K562 (cell line): ENCODE data around the gene MED13L.

Source experiments
- CHD1 ChIP-seq: fragments of 200-600 bp; sonication (generic); IDR thresholded peaks from one replicate; pipeline ENCODE4 v1.6.1; 2012; ENCODE audit warnings: mild to moderate bottlenecking, moderate library complexity, low read length, inconsistent platforms
- HNRNPUL1 ChIP-seq: fragments of 200-400 bp; formaldehyde crosslinking; IDR thresholded peaks from 2 replicates; pipeline ENCODE4 v1.6.1; 2017; ENCODE audit warnings: low read length
- NFE2 ChIP-seq: IDR thresholded peaks from 2 replicates; pipeline ENCODE4 v1.6.1; 2014; ENCODE audit warnings: antibody characterized with exemption, low read depth
- POLR2AphosphoS5 ChIP-seq: IDR thresholded peaks from 2 replicates; pipeline ENCODE4 v1.6.1; 2011; ENCODE audit warnings: mild to moderate bottlenecking, low read depth, low read length, moderate library complexity; ENCODE audit not compliant: control insufficient read depth, insufficient read depth
- RCOR1 ChIP-seq, 2 experiments: IDR thresholded peaks; 2 replicates each; pipeline ENCODE4 v1.6.1; 2012; ENCODE audit warnings: low read depth in 2 of 2, low read length in 2 of 2, borderline replicate concordance in 1 of 2, improper control_type of control experiment in 1 of 2
- SETDB1 ChIP-seq: IDR thresholded peaks from one replicate; pipeline ENCODE4 v1.6.1; 2012; ENCODE audit warnings: low read length, control low read depth, inconsistent platforms
- SREBF1 ChIP-seq: fragments of 150-350 bp; IDR thresholded peaks from 2 replicates; pipeline ENCODE4 v1.6.1; 2014; ENCODE audit warnings: antibody characterized with exemption, low read depth, low read length, borderline replicate concordance
- TCF7L2 ChIP-seq: fragments of 150-350 bp; IDR thresholded peaks from 2 replicates; pipeline ENCODE4 v1.6.1; 2016; ENCODE audit warnings: low read depth, mild to moderate bottlenecking, low read length, moderate library complexity
- ZNF507 ChIP-seq: conservative IDR thresholded peaks from 2 replicates; pipeline ENCODE4 v1.6.1; 2017; ENCODE audit warnings: missing genetic modification characterization, missing compliant biosample characterization
- ZNF561 ChIP-seq: fragments of 450-650 bp; formaldehyde crosslinking; conservative IDR thresholded peaks from 2 replicates; pipeline ENCODE4 v1.4.0; 2020; ENCODE audit warnings: mild to moderate bottlenecking, moderate library complexity
- TF ChIP-seq, protein P1 (sequence below): fragments of 250-450 bp; sonication (Bioruptor Pico); IDR thresholded peaks from 2 replicates; pipeline ENCODE4 v1.5.0; 2021
- TF ChIP-seq, protein P2 (sequence below), 3 experiments: IDR thresholded peaks in 2 of 3; conservative IDR thresholded peaks in 1 of 3; 2 replicates each; pipeline ENCODE4 v1.5.1; 2011 to 2012; ENCODE audit warnings: low read length in 3 of 3, mild to moderate bottlenecking in 3 of 3, control low read depth in 2 of 3, improper control_type of control experiment in 1 of 3, inconsistent platforms in 1 of 3, low read depth in 1 of 3, mixed read lengths in 1 of 3, moderate library complexity in 1 of 3; ENCODE audit not compliant: insufficient read depth in 2 of 3
- TF ChIP-seq, protein P3 (sequence below): sonication (generic); formaldehyde crosslinking; IDR thresholded peaks from 2 replicates; pipeline ENCODE4 v1.8.0; 2022; ENCODE audit warnings: missing genetic modification reagents, mild to moderate bottlenecking, moderate library complexity, borderline replicate concordance
- TF ChIP-seq, protein P4 (sequence below): fragments of 250-450 bp; sonication (Bioruptor Pico); IDR thresholded peaks from 2 replicates; pipeline ENCODE4 v1.4.0; 2020; ENCODE audit warnings: mild to moderate bottlenecking, moderate library complexity

DNA sequence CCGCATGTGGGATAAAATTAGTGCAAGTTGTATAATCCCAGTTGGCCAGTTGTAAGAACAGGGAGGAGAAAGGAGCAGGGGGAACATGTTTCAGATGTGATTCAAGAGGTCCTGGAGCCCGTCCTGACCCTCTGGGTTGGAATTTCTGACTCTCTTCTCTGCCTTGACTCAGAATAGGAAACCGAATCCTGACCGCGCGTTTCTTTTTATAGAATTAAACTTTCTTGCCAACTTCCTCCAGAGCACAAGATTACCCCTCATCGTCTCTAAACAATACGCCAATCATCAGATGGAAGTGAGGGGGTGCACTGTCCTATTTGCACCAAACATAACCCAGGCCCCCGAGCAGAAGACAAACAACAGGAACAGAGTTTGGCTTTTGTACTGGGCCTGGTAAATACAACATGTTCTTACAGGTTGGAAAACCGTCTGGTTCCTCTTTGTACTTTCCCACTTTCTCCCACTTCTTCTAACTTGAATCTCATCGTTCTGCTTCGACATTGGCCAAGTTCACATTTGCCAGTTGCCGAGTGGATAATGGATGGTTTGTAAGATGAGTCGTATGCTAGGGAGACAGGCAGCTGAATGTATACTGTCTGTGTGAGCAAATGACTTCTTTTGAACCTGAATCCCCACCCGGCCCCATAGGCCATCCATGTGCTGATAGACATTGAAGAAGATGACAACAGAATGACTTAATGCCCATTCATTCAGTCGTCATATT, 42.6 kb upstream of the MED13L start:
- no peak for TF ChIP-seq CHD1
- no peak for TF ChIP-seq SREBF1
- TF ChIP-seq, protein P1, sequence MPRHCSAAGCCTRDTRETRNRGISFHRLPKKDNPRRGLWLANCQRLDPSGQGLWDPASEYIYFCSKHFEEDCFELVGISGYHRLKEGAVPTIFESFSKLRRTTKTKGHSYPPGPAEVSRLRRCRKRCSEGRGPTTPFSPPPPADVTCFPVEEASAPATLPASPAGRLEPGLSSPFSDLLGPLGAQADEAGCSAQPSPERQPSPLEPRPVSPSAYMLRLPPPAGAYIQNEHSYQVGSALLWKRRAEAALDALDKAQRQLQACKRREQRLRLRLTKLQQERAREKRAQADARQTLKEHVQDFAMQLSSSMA (CRISPR knock-in tag), result no peak
- TF ChIP-seq, protein P2, sequence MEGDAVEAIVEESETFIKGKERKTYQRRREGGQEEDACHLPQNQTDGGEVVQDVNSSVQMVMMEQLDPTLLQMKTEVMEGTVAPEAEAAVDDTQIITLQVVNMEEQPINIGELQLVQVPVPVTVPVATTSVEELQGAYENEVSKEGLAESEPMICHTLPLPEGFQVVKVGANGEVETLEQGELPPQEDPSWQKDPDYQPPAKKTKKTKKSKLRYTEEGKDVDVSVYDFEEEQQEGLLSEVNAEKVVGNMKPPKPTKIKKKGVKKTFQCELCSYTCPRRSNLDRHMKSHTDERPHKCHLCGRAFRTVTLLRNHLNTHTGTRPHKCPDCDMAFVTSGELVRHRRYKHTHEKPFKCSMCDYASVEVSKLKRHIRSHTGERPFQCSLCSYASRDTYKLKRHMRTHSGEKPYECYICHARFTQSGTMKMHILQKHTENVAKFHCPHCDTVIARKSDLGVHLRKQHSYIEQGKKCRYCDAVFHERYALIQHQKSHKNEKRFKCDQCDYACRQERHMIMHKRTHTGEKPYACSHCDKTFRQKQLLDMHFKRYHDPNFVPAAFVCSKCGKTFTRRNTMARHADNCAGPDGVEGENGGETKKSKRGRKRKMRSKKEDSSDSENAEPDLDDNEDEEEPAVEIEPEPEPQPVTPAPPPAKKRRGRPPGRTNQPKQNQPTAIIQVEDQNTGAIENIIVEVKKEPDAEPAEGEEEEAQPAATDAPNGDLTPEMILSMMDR (IDR thresholded peaks at IDR 0.05 in 2 of 3, conservative IDR thresholded peaks at IDR 0.05 in 1 of 3; ENCODE audit: insufficient read depth in 2 of 3, low read depth in 1 of 3, low read length in 3 of 3), result no peak
- no peak for TF ChIP-seq SETDB1
- TF ChIP-seq RCOR1 (IDR thresholded peaks at IDR 0.05; ENCODE audit: borderline replicate concordance in 1 of 2, low read depth in 2 of 2, low read length in 2 of 2), result no peak
- TF ChIP-seq, protein P3, sequence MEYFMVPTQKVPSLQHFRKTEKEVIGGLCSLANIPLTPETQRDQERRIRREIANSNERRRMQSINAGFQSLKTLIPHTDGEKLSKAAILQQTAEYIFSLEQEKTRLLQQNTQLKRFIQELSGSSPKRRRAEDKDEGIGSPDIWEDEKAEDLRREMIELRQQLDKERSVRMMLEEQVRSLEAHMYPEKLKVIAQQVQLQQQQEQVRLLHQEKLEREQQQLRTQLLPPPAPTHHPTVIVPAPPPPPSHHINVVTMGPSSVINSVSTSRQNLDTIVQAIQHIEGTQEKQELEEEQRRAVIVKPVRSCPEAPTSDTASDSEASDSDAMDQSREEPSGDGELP (CRISPR knock-in tag), result no peak
- TF ChIP-seq NFE2, result no peak
- TF ChIP-seq POLR2AphosphoS5, result no peak
- no peak for TF ChIP-seq ZNF507 (tag)
- no peak for TF ChIP-seq HNRNPUL1
- no peak for TF ChIP-seq TCF7L2
- TF ChIP-seq, protein P4, sequence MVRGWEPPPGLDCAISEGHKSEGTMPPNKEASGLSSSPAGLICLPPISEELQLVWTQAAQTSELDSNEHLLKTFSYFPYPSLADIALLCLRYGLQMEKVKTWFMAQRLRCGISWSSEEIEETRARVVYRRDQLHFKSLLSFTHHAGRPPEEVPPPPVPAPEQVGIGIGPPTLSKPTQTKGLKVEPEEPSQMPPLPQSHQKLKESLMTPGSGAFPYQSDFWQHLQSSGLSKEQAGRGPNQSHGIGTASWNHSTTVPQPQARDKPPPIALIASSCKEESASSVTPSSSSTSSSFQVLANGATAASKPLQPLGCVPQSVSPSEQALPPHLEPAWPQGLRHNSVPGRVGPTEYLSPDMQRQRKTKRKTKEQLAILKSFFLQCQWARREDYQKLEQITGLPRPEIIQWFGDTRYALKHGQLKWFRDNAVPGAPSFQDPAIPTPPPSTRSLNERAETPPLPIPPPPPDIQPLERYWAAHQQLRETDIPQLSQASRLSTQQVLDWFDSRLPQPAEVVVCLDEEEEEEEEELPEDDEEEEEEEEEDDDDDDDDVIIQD (CRISPR knock-in tag), result no peak
- no peak for TF ChIP-seq ZNF561 (CRISPR knock-in tag)
